Limb (tissue), 2 donors: ENCODE results near the gene CALML4.
"Not testable (repeated sequence)": the region's sequence is repeated elsewhere in the genome, so short reads cannot be mapped to it uniquely, and the experiment has no call there.

ENCODE experiments used
- DNase-seq, 2 donors: peaks; one replicate each; pipeline ENCODE4 v3.0.0-alpha.2; 2016; ENCODE audit errors: extremely low spot score in 2 of 2

The CALML4 gene

GRCh38 chr15:68204776-68205557, at the start of gene CALML4:
TSS of gene CALML4 (minus strand) at chr15:68205332. CDS start at chr15:68205247, 85 bp downstream.
- DNase-seq = peak; percentile 72 to 81

- DNase-seq = peak; percentile 43 to 81
Measured at GRCh38 chr15:68252925-68253534, 47.9 kb upstream of the CALML4 start.

GRCh38 chr15:68249058-68249713, 44.1 kb upstream of the CALML4 start:
- DNase-seq = no peak

GRCh38 chr15:68244235-68244634, 39.1 kb upstream of the CALML4 start:
- no peak for DNase-seq

- no peak for DNase-seq
Measured at GRCh38 chr15:68241088-68241935, 36.2 kb upstream of the CALML4 start.

GRCh38 chr15:68239025-68239424, 33.9 kb upstream of the CALML4 start:
- DNase-seq = no peak

GRCh38 chr15:68235022-68235421, 29.9 kb upstream of the CALML4 start:
- DNase-seq = no peak

GRCh38 chr15:68234520-68234919, 29.4 kb upstream of the CALML4 start:
- DNase-seq = not testable (repeated sequence)

GRCh38 chr15:68234060-68234459, 28.9 kb upstream of the CALML4 start:
- no peak for DNase-seq

GRCh38 chr15:68232937-68233336, 27.8 kb upstream of the CALML4 start:
- no peak for DNase-seq

GRCh38 chr15:68232449-68232848, 27.3 kb upstream of the CALML4 start:
- no peak for DNase-seq

- no peak for DNase-seq
Measured at GRCh38 chr15:68231102-68231818, 26.1 kb upstream of the CALML4 start.

GRCh38 chr15:68230157-68231100, 25.3 kb upstream of the CALML4 start:
- DNase-seq = peak in 1 of 2 donors; percentile 32

GRCh38 chr15:68229386-68230156, 24.4 kb upstream of the CALML4 start, which contains the start of gene CLN6:
TSS of gene CLN6 (minus strand) at chr15:68229728. CDS start at chr15:68229584, 144 bp downstream.
- peak; percentile 70 to 92 for DNase-seq

GRCh38 chr15:68228971-68229385, 23.8 kb upstream of the CALML4 start:
- DNase-seq = no peak

GRCh38 chr15:68228143-68228970, 23.2 kb upstream of the CALML4 start:
- no peak for DNase-seq

- no peak for DNase-seq
Measured at GRCh38 chr15:68227643-68228142, 22.6 kb upstream of the CALML4 start.

- not testable (repeated sequence) for DNase-seq
Measured at GRCh38 chr15:68225442-68225841, 20.3 kb upstream of the CALML4 start.
